H1 (cell line): Measurements from ENCODE around the gene TRIM67. TPM values are rescaled to one million over a fixed set of nuclear protein-coding genes. Genes with fewer than 3 reads are reported as not detected.

Experiments used
- GTF2F1 ChIP-seq: IDR thresholded peaks from 2 replicates; pipeline ENCODE4 v1.6.1; 2012; ENCODE audit warnings: low read depth, low read length, improper control_type of control experiment, borderline replicate concordance
- JUND ChIP-seq: IDR thresholded peaks from 2 replicates; pipeline ENCODE4 v1.6.1; 2011; ENCODE audit warnings: mild to moderate bottlenecking, improper control_type of control experiment, low read length
- POU5F1 ChIP-seq: IDR thresholded peaks from 2 replicates; pipeline ENCODE4 v1.6.1; 2011; ENCODE audit warnings: low read depth, mild to moderate bottlenecking, low read length, moderate library complexity
- RBBP5 ChIP-seq: IDR thresholded peaks from 2 replicates; pipeline ENCODE4 v1.7.1; 2012; ENCODE audit warnings: low read depth, mild to moderate bottlenecking, inconsistent platforms, low read length, moderate library complexity, borderline replicate concordance
- TAF7 ChIP-seq: optimal IDR thresholded peaks from 2 replicates; pipeline ENCODE3; 2011; ENCODE audit warnings: low read depth, mild to moderate bottlenecking, inconsistent platforms, low read length, moderate library complexity, borderline replicate concordance
- YY1 ChIP-seq: IDR thresholded peaks from 2 replicates; pipeline ENCODE4 v1.6.1; 2011; ENCODE audit warnings: low read depth, mild to moderate bottlenecking, low read length
- polyA plus RNA-seq, 7 experiments: library from polyadenylated mRNA; depleted of rRNA in 3 of 7; stranded (reverse) in 5 of 7; unstranded in 2 of 7; fragments of >200 nt in 5 of 7; fragments of 200-250 nt in 2 of 7; gene quantifications; 1 replicate in 5 of 7; 2 replicates in 1 of 7; 4 replicates in 1 of 7; pipeline versions ENCODE4 v1.2.1 to v1.2.3, GENCODE V29; 2011 to 2013; ENCODE audit warnings: missing spikeins in 2 of 7, mixed read lengths in 2 of 7
- total RNA-seq: library from RNA; stranded (reverse); fragmentation: NEBNext Ultra II Directional; extraction: Animal tissue kit (Norgen Biotek cat#: 25700); gene quantifications from 2 replicates; pipeline ENCODE4 v1.2.1, GENCODE V29; 2021
- TF ChIP-seq, protein P1 (sequence below): IDR thresholded peaks from 2 replicates; pipeline ENCODE4 v1.6.1; 2011; ENCODE audit warnings: low read length, improper control_type of control experiment

TRIM67 gene
- total and polyA plus RNA-seq, 2 of the 8 experiments (the other 6 are each of a cell fraction or from before 2014, with no cell fraction given): under 0.01 TPM; not detected in 1

DNA sequence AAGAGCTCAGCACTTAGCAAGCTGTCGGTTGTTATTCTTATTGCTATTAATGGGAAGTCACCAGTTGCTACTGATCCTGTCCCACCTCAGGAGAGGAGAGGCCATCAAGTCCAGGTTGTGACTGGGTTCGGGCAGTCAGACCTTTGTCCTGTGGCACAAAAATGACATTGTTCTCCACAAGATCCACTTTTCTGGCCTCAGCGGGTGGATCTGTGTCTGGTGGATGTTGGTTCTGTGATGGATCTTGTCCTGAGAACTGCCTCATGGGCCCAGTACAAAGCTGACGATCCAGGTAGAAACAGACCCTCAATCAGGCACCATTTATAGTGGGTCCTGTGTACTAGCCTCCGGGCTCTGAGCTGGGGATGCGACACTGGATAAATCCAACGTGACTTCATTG lies 26.9 kb downstream of the TRIM67 start (continued):
- TF ChIP-seq, protein P1, sequence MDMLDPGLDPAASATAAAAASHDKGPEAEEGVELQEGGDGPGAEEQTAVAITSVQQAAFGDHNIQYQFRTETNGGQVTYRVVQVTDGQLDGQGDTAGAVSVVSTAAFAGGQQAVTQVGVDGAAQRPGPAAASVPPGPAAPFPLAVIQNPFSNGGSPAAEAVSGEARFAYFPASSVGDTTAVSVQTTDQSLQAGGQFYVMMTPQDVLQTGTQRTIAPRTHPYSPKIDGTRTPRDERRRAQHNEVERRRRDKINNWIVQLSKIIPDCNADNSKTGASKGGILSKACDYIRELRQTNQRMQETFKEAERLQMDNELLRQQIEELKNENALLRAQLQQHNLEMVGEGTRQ: no peak
- TF ChIP-seq GTF2F1: no peak
- TF ChIP-seq POU5F1: no peak
- TF ChIP-seq RBBP5: no peak
- TF ChIP-seq YY1: no peak
- no peak for TF ChIP-seq JUND
- no peak for TF ChIP-seq TAF7
